Activated T-cell treated with anti-CD3 and anti-CD28 coated beads, Interleukin-2, amount 50 U/mL, for 48 hours (primary cell): ENCODE data around the gene ASS1.

Source experiments
- DNase-seq, 2 experiments: peaks; one replicate each; pipeline ENCODE4 v3.0.0-alpha.2; 2020

ASS1 gene

GRCh38 chr9:130500340-130501180, 55.8 kb downstream of the ASS1 start:
- DNase-seq = no peak

GRCh38 chr9:130501639-130502038, 56.9 kb downstream of the ASS1 start:
- DNase-seq = no peak

- DNase-seq = no peak
These were observed 63.5 kb downstream of the ASS1 start for GRCh38 chr9:130508218-130508617.

- no peak for DNase-seq
These were observed 67.4 kb downstream of the ASS1 start for GRCh38 chr9:130512199-130512598.

GRCh38 chr9:130513078-130513477, 68.3 kb downstream of the ASS1 start:
- DNase-seq = no peak

GRCh38 chr9:130518233-130518632, 73.5 kb downstream of the ASS1 start:
- DNase-seq = no peak

- no peak for DNase-seq
These were observed 74.4 kb downstream of the ASS1 start for GRCh38 chr9:130518943-130519799.

DNA sequence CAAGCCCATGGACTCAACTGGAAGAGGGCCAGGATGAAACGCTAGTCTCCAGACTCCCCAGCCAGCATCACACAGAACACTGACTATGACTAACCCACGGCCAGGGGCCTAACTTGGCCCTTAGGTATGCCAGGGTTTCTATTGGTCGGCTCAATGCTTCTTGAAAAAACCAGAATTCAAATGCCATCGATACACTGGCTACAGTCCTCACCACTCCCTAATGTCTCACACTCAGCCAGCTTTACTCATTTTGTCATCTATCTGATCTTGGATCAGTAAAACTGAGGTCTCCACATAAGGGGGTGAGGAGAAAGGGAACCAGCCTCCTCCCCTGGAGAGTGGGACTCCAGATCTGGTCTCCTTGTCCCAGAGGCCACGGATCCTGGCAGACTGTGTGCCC, 75.2 kb downstream of the ASS1 start:
- no peak for DNase-seq

DNA sequence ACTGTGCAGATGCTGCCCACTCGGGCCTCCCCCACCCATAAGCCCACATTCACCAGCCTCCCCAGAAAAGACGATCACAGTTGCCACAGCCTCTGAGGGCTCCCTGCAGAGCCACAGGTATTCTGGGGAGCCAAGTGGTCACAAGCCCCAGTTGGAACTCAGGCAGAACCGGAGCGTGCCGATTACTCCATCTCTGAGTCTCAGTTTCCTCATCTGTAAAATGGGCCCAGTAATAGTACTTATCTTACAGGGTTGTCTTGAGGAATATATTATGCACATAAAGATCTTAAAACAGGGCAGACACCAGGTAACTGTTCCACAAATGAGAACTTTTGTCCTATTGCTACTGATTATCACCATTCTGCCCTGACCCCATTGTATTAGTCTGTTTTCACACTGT, 77.0 kb downstream of the ASS1 start:
- no peak for DNase-seq

GRCh38 chr9:130522233-130522808, 77.6 kb downstream of the ASS1 start:
- DNase-seq = peak in 1 of 2 experiments; percentile 44

- no peak for DNase-seq
These were observed 79.2 kb downstream of the ASS1 start for GRCh38 chr9:130523921-130524320.

GRCh38 chr9:130526193-130526853, 81.6 kb downstream of the ASS1 start:
- DNase-seq = no peak

GRCh38 chr9:130526854-130527650, 82.3 kb downstream of the ASS1 start:
- no peak for DNase-seq

DNA sequence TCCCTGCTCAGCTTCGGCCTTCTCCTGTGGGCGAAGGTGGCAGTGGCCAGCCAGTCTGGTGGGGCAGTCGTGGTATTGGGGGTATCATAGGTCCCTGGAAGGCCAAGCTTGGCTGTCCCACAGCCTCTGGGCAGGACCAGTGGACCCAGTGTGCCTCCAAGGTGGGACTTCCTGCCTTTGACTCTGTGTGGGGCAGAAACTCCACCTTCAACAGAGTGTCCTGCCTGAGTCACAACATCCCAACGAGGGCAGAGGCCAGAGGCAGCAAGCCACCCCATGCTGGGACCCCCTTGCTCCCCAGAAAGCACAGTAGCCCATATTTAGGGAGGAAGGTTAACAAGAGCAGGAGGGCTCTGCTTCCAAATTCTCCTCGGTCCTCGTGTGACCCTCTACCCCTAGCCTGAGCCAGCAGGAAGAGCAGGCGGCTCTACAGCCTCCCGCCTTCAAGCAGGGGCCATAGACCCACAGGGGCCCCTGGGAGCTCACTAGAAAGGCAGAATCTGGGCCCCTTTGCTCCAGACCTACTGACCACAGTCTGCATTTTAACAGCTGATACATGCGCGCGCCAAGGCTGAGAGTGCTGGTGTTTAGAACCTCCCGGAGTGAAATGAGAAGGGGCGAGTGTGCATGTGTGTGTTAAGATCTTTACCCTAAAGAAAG, 83.0 kb downstream of the ASS1 start:
- no peak for DNase-seq

DNA sequence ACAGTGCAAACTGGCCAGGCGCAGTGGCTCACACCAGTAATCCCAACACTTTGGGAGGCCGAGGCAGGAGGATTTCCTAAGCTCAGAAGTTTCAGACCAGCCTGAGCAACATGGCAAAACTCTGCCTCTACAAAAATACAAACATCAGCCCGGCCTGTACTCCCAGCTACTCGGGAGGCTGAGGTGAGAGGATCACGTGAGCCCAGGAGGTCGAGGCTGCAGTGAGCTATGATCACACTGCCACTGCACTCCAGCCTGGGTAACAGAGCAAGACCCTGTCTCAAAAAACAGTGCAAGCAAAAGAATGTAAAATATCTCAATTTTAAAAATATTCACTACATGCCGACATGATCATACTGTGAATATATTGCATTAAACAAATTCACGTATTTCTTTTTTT, 83.9 kb downstream of the ASS1 start:
- DNase-seq = no peak

DNA sequence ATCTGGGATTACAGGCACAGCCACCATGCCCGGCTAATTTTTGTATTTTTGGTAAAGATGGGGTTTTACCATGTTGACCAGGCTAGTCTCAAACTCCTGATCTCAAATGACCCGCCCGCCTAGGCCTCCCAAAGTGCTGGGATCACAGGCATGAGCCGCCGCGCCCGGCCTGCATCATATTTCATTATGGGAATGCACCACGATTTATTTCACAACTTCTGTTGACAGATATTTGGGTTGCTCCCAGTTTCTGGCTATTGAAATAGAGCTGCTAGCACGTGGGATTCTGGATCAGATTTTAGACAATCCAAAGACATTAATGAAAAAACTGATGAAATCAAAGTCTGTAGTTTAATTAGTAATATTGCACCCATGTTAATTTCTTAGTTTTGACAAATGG, 86.2 kb downstream of the ASS1 start:
- no peak for DNase-seq

DNA sequence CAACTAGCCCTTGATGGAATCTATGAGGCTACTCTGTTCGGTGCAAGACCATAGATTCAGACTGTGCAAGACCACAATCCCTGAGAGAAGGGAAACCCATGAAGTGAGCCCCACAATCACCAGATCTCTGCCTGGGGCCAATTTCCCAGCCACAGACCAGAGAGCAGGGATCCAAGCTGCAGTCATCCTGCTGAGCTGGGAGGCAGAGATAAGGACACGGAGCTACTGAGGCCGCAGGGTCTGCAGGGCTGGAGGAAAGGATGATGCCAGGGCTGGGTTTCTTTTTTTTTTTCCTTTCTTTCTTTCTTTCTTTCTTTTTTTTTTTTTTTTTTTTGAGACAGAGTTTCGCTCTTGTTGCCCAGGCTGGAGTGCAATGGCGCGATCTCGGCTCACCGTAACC, 86.9 kb downstream of the ASS1 start:
- DNase-seq = no peak

GRCh38 chr9:130532426-130533080, 87.8 kb downstream of the ASS1 start:
- DNase-seq = no peak

GRCh38 chr9:130535818-130536521, 91.2 kb downstream of the ASS1 start:
- DNase-seq = no peak

- peak in 1 of 2 experiments; percentile 15 for DNase-seq
These were observed 91.9 kb downstream of the ASS1 start for GRCh38 chr9:130536701-130537107.
